Measurements from ENCODE around the gene VWA3A. TPM values are rescaled to one million over a fixed set of nuclear protein-coding genes. Genes with fewer than 3 reads are reported as not detected.

VWA3A gene
- total RNA-seq, 1 experiment from 2014 or later: not detected

GRCh38 chr16:22054847-22055590, 37.3 kb upstream of the VWA3A start:
- no peak for DNase-seq (ENCODE audit: low read depth, low spot score)
- Histone ChIP-seq H3K4me2 (ENCODE audit: low read length) (no peak overlapping the region), H3K9me2 (ENCODE audit: insufficient read depth) (no peaks in the 10 kb centered on the region), H3K27me3 (ENCODE audit: insufficient read depth, low read length) (no peaks in the 10 kb centered on the region), H3K9me3 (ENCODE audit: control insufficient read depth in 1 of 2, insufficient read depth in 1 of 2, low read depth in 1 of 2, low read length in 2 of 2) (no peaks in the 10 kb centered on the region), H3K36me3 (ENCODE audit: control insufficient read depth in 1 of 2, insufficient read depth in 2 of 2, low read length in 2 of 2) (no peaks in the 10 kb centered on the region), H2AFZ (ENCODE audit: low read depth, low read length, poor library complexity, severe bottlenecking) (no peak overlapping the region), H4K20me1 (ENCODE audit: insufficient read depth) (peaks cover 3% of the 10 kb centered on the region; the same call in 1 of the 2 replicates), H3K9ac (ENCODE audit: low read length) (no peak overlapping the region), H3K4me3 (replicated peaks in 1 of 2; ENCODE audit: low read depth in 1 of 2, low read length in 2 of 2) (no peak overlapping the region), H3K27ac (ENCODE audit: low read depth, low read length) (no peak overlapping the region), H3K4me1 (ENCODE audit: control insufficient read depth in 1 of 2, insufficient read depth in 2 of 2, low read length in 2 of 2) (peaks cover 30 to 35% of the 10 kb centered on the region in 2 experiments), H3K79me2 (ENCODE audit: insufficient read depth, low read length) (peaks cover 67% of the 10 kb centered on the region)
- TF ChIP-seq ELF1 (IDR thresholded peaks at IDR 0.05; ENCODE audit: borderline replicate concordance, low read depth): no peak
- no peak for TF ChIP-seq ZNF274 (IDR thresholded peaks at IDR 0.05; ENCODE audit: low read depth, low read length)
- TF ChIP-seq CTCF (IDR thresholded peaks at IDR 0.05 in 2 of 3, conservative IDR thresholded peaks at IDR 0.05 in 1 of 3; ENCODE audit: borderline replicate concordance in 1 of 3, insufficient read depth in 1 of 3, low read depth in 2 of 3, low read length in 2 of 3): no peak
- no peak for TF ChIP-seq REST (IDR thresholded peaks at IDR 0.05; ENCODE audit: low read depth)
- no peak for TF ChIP-seq CBX3 (IDR thresholded peaks at IDR 0.05; ENCODE audit: low read depth)
- TF ChIP-seq MAX (IDR thresholded peaks at IDR 0.05): no peak
- TF ChIP-seq SRF (IDR thresholded peaks at IDR 0.05; ENCODE audit: low read depth): no peak
- TF ChIP-seq EGR1 (IDR thresholded peaks at IDR 0.05; ENCODE audit: low read depth): no peak
- no peak for TF ChIP-seq POLR2AphosphoS5 (IDR thresholded peaks at IDR 0.05; ENCODE audit: low read depth, low read length)
- no peak for TF ChIP-seq EZH2phosphoT487 (IDR thresholded peaks at IDR 0.05; ENCODE audit: borderline replicate concordance)
- TF ChIP-seq FOSL1 (IDR thresholded peaks at IDR 0.05; ENCODE audit: low read depth): no peak
- no peak for TF ChIP-seq CEBPB (IDR thresholded peaks at IDR 0.05; ENCODE audit: low read depth)
- no peak for TF ChIP-seq EZH2 (IDR thresholded peaks at IDR 0.05)
- TF ChIP-seq JUND (IDR thresholded peaks at IDR 0.05): no peak
- CTCF ChIA-PET: interaction anchor here (0.7 kb wide), 1 partner anchor 44 kb away, joined by 3 read pairs; no protein-coding TSS in a partner anchor
- POLR2A ChIA-PET: no interaction called here
- no TSS peak for BruUV-seq (replicated peaks)
- RAD21 ChIA-PET (ENCODE audit: low non-redundant PET in 1 of 2, low total read pairs in 2 of 2, uncharacterized antibody in 2 of 2, unreplicated experiment in 2 of 2): no interaction called here
- intact Hi-C loops (cut with micrococcal nuclease): loop anchor here (1.0 kb wide), 1 partner anchor 21 kb away; no protein-coding TSS in a partner anchor
- ATAC-seq: no peak

All from HCT116 (cell line).